ENCODE results near the gene TBX2.

TBX2 gene

DNA sequence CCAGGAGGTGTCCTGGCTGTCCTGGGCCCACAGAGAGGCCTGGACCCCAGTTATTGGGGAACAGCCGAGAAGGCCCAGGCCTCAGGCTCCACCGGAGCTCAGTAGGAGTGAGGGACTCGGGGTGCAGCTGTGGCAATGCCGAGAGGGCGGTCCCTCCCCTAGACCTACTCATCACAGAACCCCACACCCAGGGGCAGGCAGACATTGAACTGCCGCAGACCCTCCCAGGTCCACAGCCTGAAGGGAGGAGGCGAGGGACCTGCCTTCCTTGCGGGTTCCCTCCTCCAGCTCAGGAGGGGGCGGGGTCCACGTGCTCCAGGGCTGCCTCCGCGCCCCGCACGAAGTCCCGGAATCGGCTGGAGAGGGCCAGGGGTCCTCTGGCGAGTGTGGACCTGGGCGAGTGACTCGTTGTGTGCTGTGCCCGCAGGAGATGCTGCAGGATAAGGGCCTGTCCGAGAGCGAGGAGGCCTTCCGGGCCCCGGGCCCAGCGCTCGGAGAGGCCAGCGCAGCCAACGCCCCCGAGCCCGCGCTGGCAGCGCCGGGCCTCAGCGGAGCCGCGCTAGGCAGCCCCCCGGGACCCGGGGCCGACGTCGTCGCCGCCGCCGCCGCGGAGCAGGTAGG, 56.5 kb downstream of the TBX2 start:
- no peak for DNase-seq

GRCh38 chr17:61456688-61457225, 57.1 kb downstream of the TBX2 start:
- DNase-seq, result no peak

DNA sequence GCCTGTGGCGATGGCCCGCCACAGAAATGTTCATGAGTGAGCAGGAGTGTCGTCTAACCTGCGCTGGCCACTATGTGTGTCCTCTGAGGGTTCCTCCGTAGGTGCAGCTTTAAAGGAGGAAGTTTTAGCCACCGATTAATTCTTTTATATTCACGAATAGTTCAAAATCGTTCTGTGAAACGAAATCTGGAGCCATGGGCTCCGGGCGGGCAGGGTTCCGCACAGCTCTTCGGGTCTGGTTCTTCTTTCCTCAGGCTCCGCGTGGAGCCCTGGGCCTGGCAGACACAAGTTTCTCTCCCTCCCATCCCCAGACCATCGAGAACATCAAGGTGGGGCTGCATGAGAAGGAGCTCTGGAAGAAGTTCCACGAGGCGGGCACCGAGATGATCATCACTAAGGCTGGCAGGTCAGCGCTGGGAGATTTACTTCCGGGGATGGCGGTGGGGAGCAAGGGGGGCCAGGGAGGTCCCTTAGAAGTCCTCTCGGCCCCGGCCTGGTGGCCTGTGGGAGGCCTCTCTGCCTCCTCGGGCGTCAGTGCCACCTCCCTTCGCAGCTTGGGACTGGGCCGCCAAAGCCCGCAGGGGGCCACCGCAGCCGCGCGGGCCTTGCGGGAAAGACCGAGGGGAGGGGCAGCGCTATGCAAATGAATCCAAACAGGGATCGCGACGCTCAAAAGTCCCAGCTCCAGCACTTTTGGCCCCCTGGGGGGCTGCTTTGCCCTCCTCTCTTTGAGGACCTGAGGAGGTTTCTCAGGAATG, 57.8 kb downstream of the TBX2 start:
- DNase-seq, result no peak

DNA sequence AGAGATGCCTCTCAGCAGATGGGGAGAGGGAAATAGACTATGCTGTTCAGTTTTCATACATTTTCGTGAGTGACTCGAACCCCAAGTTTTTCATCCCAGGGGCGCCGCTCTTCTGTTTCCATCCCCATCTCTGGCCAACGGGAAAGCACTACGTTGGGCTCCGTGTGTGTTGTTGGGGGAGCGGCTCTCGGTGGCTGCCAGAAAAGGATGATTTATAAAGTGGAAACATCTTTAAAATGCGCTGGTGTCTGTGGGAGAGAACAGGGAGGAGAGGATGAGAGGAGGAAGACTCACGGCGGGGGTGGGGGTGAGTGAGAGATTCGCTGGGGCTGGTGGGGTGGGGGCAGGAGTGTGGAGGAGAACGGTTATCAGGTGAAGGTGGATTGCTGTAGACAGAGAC, 58.4 kb downstream of the TBX2 start:
- no peak for DNase-seq

GRCh38 chr17:61458421-61459141, 58.9 kb downstream of the TBX2 start:
- DNase-seq, result no peak

Data from NCI-H446 treated with DMSO at 0.1 percent for 48 hours (cell line).